Endothelial cell of umbilical vein (primary cell): Measurements from ENCODE around the gene SPG7. TPM values are rescaled to one million over a fixed set of nuclear protein-coding genes. Genes with fewer than 3 reads are reported as not detected.
A peak's percentile ranks its signal among the peaks of the same experiment; 100 is the strongest.

Experiments
- BruUV-seq: library from RNA; stranded (reverse); fragments of 400-500 nt; replicated peaks from 2 replicates; lab custom pipeline; 2021; lab: Mats Ljungman, UMichigan
- CTCF ChIA-PET: fragments of 300-600, 350-600 bp; sonication (Branson Sonifier 250); formaldehyde crosslinking; loops from one replicate; lab custom pipeline; 2021; ENCODE audit warnings: antibody characterized with exemption, inconsistent platforms; lab: Charles Lee
- POLR2A ChIA-PET: fragments of 300-600, 350-600 bp; sonication (Branson Sonifier 250); formaldehyde crosslinking; loops from one replicate; lab custom pipeline; 2021; ENCODE audit warnings: antibody characterized with exemption, inconsistent platforms; lab: Charles Lee
- DNase-seq: peaks from one replicate; pipeline ENCODE4 v3.0.0-alpha.2; 2011; ENCODE audit warnings: low read depth, low spot score
- FAIRE-seq: peaks from 2 replicates; lab custom pipeline; 2011; peaks lifted over from hg19 to GRCh38; lab: Jason Lieb, UNC
- H2AFZ ChIP-seq: 2 replicates; pipeline ENCODE4 v1.6.0; 2012; ENCODE audit warnings: low read depth, low read length, control low read depth, inconsistent platforms
- H3K27ac ChIP-seq: 2 replicates; pipeline ENCODE4 v1.5.1; 2011; ENCODE audit warnings: low read depth, mild to moderate bottlenecking, control low read depth, low read length, moderate library complexity; ENCODE audit not compliant: insufficient read depth
- H3K27me3 ChIP-seq, 2 experiments: 2 replicates each; pipeline versions ENCODE4 v1.6.0 to v1.6.1; 2011; ENCODE audit warnings: low read length in 2 of 2, mixed read lengths in 1 of 2; ENCODE audit not compliant: control insufficient read depth in 2 of 2, insufficient read depth in 2 of 2
- H3K36me3 ChIP-seq, 2 experiments: 2 replicates in 1 of 2; 3 replicates in 1 of 2; pipeline ENCODE4 v1.5.1; 2011; ENCODE audit warnings: low read length in 2 of 2, mild to moderate bottlenecking in 1 of 2, moderate library complexity in 1 of 2; ENCODE audit not compliant: control insufficient read depth in 2 of 2, insufficient read depth in 2 of 2; ENCODE audit errors: extremely low read depth in 1 of 2
- H3K4me1 ChIP-seq: 3 replicates; pipeline ENCODE4 v1.5.1; 2011; ENCODE audit warnings: mild to moderate bottlenecking, low read length; ENCODE audit not compliant: control insufficient read depth, insufficient read depth; ENCODE audit errors: extremely low read depth
- H3K4me2 ChIP-seq: 2 replicates; pipeline ENCODE4 v1.6.1; 2011; ENCODE audit warnings: low read length, control low read depth, mixed read lengths; ENCODE audit not compliant: insufficient read depth
- H3K4me3 ChIP-seq, 3 experiments: fragments of 200-600 bp in 1 of 3; sonication (generic), shearing (Covaris generic) in 1 of 3; replicated peaks in 1 of 3; 2 replicates each; pipeline ENCODE4 v1.5.1; 2011 to 2016; ENCODE audit warnings: control low read depth in 3 of 3, low read length in 3 of 3, mild to moderate bottlenecking in 2 of 3, inconsistent platforms in 1 of 3, low read depth in 1 of 3, moderate library complexity in 1 of 3; ENCODE audit not compliant: insufficient read depth in 1 of 3
- H3K79me2 ChIP-seq: 2 replicates; pipeline ENCODE4 v1.6.0; 2012; ENCODE audit warnings: low read length, inconsistent platforms; ENCODE audit not compliant: control insufficient read depth, insufficient read depth
- H3K9ac ChIP-seq: replicated peaks from 2 replicates; pipeline ENCODE3; 2011; ENCODE audit warnings: low read length, control low read depth; ENCODE audit not compliant: insufficient read depth; ENCODE audit errors: extremely low read depth
- H3K9me1 ChIP-seq: replicated peaks from 3 replicates; pipeline ENCODE4 v1.6.0; 2011; ENCODE audit warnings: mild to moderate bottlenecking, low read length; ENCODE audit not compliant: control insufficient read depth, insufficient read depth; ENCODE audit errors: extremely low read depth
- H3K9me3 ChIP-seq: replicated peaks from 2 replicates; pipeline ENCODE4 v1.5.1; 2012; ENCODE audit warnings: low read length, inconsistent platforms; ENCODE audit not compliant: control insufficient read depth, insufficient read depth
- H4K20me1 ChIP-seq: replicated peaks from 2 replicates; pipeline ENCODE3; 2011; ENCODE audit warnings: mild to moderate bottlenecking, low read length; ENCODE audit not compliant: control insufficient read depth, insufficient read depth; ENCODE audit errors: extremely low read depth
- EZH2 ChIP-seq: IDR thresholded peaks from 2 replicates; pipeline ENCODE4 v1.6.1; 2012; ENCODE audit warnings: borderline replicate concordance, low read depth, mild to moderate bottlenecking, moderate library complexity, low read length, inconsistent platforms; ENCODE audit not compliant: severe bottlenecking
- FOS ChIP-seq: IDR thresholded peaks from 2 replicates; pipeline ENCODE4 v1.6.1; 2011; ENCODE audit warnings: mild to moderate bottlenecking, low read length, moderate library complexity, borderline replicate concordance; ENCODE audit not compliant: insufficient read depth
- GATA2 ChIP-seq: IDR thresholded peaks from 2 replicates; pipeline ENCODE4 v1.7.0; 2011; ENCODE audit warnings: low read depth, mild to moderate bottlenecking, moderate library complexity, mixed read lengths, low read length; ENCODE audit not compliant: insufficient read length, insufficient read depth
- JUN ChIP-seq: IDR thresholded peaks from 2 replicates; pipeline ENCODE4 v1.6.1; 2011; ENCODE audit warnings: borderline replicate concordance, low read depth; ENCODE audit not compliant: insufficient read length, insufficient read depth
- MYC ChIP-seq: IDR thresholded peaks from one replicate; pipeline ENCODE4 v1.6.1; 2011; ENCODE audit warnings: mild to moderate bottlenecking, low read depth, low read length
- POLR2A ChIP-seq: IDR thresholded peaks from 2 replicates; pipeline ENCODE4 v1.6.1; 2012; ENCODE audit warnings: low read depth, mild to moderate bottlenecking, control low read depth, low read length
- POLR2AphosphoS5 ChIP-seq: IDR thresholded peaks from 2 replicates; pipeline ENCODE4 v1.6.1; 2012; ENCODE audit warnings: low read depth, mild to moderate bottlenecking, control low read depth, low read length, moderate library complexity; ENCODE audit not compliant: insufficient read depth
- dilution Hi-C: fragments of 300-500 bp; cut with MboI; formaldehyde crosslinking; loops from one replicate; pipeline ENCODE4 v1.15.0; 2019; ENCODE audit warnings: low sequenced_read_pairs; ENCODE audit not compliant: extremely low pct_ligation_motif_present
- intact Hi-C: fragments of 100-400 bp; cut with micrococcal nuclease; formaldehyde crosslinking; loops from one replicate; pipeline ENCODE4 v1.10.0; 2022
- polyA plus RNA-seq, 4 experiments: library from polyadenylated mRNA; depleted of rRNA in 3 of 4; stranded (reverse) in 3 of 4; unstranded in 1 of 4; fragments of >200 nt; gene quantifications; 2 replicates each; pipeline versions ENCODE4 v1.2.1 to v1.2.3, GENCODE V29; 2011 to 2012; ENCODE audit warnings: missing spikeins in 1 of 4
- total RNA-seq: library from RNA; stranded (reverse); gene quantifications from 2 replicates; pipeline ENCODE4 v1.2.3, GENCODE V29; 2021
- TF ChIP-seq, protein P1 (sequence below): IDR thresholded peaks from 2 replicates; pipeline ENCODE4 v1.6.1; 2011; ENCODE audit not compliant: insufficient read depth, insufficient read length
- TF ChIP-seq, protein P2 (sequence below), 2 donors: IDR thresholded peaks; 1 replicate in 1 of 2; 2 replicates in 1 of 2; pipeline ENCODE4 v1.5.1; 2011; ENCODE audit warnings: low read length in 2 of 2, mild to moderate bottlenecking in 2 of 2, moderate library complexity in 2 of 2, control low read depth in 1 of 2, inconsistent platforms in 1 of 2, low read depth in 1 of 2; ENCODE audit not compliant: insufficient read depth in 1 of 2; ENCODE audit errors: extremely low read depth in 1 of 2

SPG7 gene
- total and polyA plus RNA-seq, 2 donors (not counting 3 experiments of a cell fraction or from before 2014, with no cell fraction given): 90.2 to 146 TPM

DNA sequence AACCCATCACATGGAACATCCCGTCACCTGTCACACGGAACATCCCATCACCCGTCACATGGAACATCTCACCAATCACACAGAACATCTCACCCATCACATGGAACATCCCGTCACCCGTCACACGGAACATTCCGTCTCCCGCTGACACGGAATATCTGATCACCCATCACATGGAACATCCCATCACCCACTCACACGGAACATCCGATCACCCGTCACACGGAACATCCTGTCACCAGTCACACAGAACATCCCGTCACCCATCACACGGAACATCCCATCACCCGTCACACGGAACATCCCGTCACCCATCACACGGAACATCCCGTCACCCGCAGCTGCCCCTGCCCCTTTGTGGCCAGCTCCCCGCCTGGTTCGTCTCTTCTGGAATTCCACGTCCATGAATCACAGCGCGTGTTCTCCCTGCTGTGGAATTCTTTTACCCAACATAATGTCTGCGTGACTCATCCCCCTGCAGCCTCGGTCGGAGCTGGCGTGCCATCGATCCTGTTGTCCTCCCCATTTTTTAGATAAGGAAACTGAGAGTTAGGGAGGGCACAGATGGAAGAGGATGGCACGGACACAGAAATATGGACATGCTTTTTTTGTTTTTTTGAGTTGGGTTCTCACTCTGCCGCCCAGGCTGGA lies 73.0 kb downstream of the SPG7 start:
- Histone ChIP-seq H3K4me1 (peaks cover 18% of the 10 kb centered on the region), H3K4me2 (no peak overlapping the region), H3K9me3 (no peaks in the 10 kb centered on the region), H4K20me1 (no peaks in the 10 kb centered on the region), H3K9ac (no peak overlapping the region), H3K27ac (peak overlapping the region; percentile 53), H3K36me3 (no peaks in the 10 kb centered on the region), H3K79me2 (no peaks in the 10 kb centered on the region), H2AFZ (no peak overlapping the region), H3K4me3 (no peak overlapping the region), H3K27me3 (peaks cover 0 to 1% of the 10 kb centered on the region in 2 experiments), H3K9me1 (no peaks in the 10 kb centered on the region)
- POLR2A ChIA-PET: interaction anchor here (0.7 kb wide), 1 partner anchor 15 kb away, joined by 3 read pairs; no protein-coding TSS in a partner anchor
- CTCF ChIA-PET: interaction anchor here (0.6 to 1.9 kb wide), 5 partner anchors 15 to 119 kb away, joined by 3 to 10 read pairs (median 5); no protein-coding TSS in a partner anchor
- intact Hi-C loops (loop anchor here (5.0 kb wide), 1 partner anchor 41 kb away; no protein-coding TSS in a partner anchor), dilution Hi-C loops (no loop called here)
- DNase-seq (peak; percentile 74), FAIRE-seq (peak; percentile 88)
- peak; percentile 22 for TF ChIP-seq GATA2
- TF ChIP-seq, protein P1, sequence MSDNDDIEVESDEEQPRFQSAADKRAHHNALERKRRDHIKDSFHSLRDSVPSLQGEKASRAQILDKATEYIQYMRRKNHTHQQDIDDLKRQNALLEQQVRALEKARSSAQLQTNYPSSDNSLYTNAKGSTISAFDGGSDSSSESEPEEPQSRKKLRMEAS: no peak
- peak; percentile 92 for TF ChIP-seq FOS
- no peak for TF ChIP-seq MYC
- TF ChIP-seq, protein P2, sequence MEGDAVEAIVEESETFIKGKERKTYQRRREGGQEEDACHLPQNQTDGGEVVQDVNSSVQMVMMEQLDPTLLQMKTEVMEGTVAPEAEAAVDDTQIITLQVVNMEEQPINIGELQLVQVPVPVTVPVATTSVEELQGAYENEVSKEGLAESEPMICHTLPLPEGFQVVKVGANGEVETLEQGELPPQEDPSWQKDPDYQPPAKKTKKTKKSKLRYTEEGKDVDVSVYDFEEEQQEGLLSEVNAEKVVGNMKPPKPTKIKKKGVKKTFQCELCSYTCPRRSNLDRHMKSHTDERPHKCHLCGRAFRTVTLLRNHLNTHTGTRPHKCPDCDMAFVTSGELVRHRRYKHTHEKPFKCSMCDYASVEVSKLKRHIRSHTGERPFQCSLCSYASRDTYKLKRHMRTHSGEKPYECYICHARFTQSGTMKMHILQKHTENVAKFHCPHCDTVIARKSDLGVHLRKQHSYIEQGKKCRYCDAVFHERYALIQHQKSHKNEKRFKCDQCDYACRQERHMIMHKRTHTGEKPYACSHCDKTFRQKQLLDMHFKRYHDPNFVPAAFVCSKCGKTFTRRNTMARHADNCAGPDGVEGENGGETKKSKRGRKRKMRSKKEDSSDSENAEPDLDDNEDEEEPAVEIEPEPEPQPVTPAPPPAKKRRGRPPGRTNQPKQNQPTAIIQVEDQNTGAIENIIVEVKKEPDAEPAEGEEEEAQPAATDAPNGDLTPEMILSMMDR (IDR thresholded peaks at IDR 0.05; ENCODE audit: extremely low read depth in 1 of 2, insufficient read depth in 1 of 2, low read depth in 1 of 2, low read length in 2 of 2): no peak
- TF ChIP-seq POLR2AphosphoS5: peak; percentile 65
- no peak for TF ChIP-seq POLR2A
- peak; percentile 82 for TF ChIP-seq JUN
- no peak for TF ChIP-seq EZH2
- no TSS peak for BruUV-seq
